GM18505 (cell line): ENCODE data around the gene GRM5.
"Not testable (repeated sequence)": the region's sequence is repeated elsewhere in the genome, so short reads cannot be mapped to it uniquely, and the experiment has no call there.

Experiments
- ATAC-seq: cut with Tn5 transposase; IDR thresholded peaks from one replicate; pipeline ENCODE4 v1.9.1; 2021; ENCODE audit not compliant: unreplicated experiment
- POLR2A ChIP-seq: IDR thresholded peaks from 4 replicates; pipeline ENCODE4 v1.6.1; 2011; ENCODE audit warnings: borderline replicate concordance; ENCODE audit not compliant: insufficient read depth, insufficient read length; ENCODE audit errors: extremely low read depth

The GRM5 gene

GRCh38 chr11:88886796-88887195 is 179.0 kb downstream of the GRM5 start:
- no peak for TF ChIP-seq POLR2A
- ATAC-seq, result peak; percentile 76

GRCh38 chr11:88882800-88883199 is 183.0 kb downstream of the GRM5 start:
- ATAC-seq, result not testable (repeated sequence)

GRCh38 chr11:88861618-88862017 is 204.2 kb downstream of the GRM5 start:
- no peak for TF ChIP-seq POLR2A
- ATAC-seq, result no peak

GRCh38 chr11:88860431-88860830 is 205.4 kb downstream of the GRM5 start:
- ATAC-seq, result not testable (repeated sequence)

GRCh38 chr11:88853963-88854362 is 211.8 kb downstream of the GRM5 start:
- ATAC-seq, result not testable (repeated sequence)

- ATAC-seq, result not testable (repeated sequence)
Observed at GRCh38 chr11:88851547-88851946, 214.2 kb downstream of the GRM5 start.

GRCh38 chr11:88849773-88850172 is 216.0 kb downstream of the GRM5 start:
- ATAC-seq, result not testable (repeated sequence)

- no peak for TF ChIP-seq POLR2A
- ATAC-seq, result no peak
Observed at GRCh38 chr11:88849368-88849767, 216.4 kb downstream of the GRM5 start.

GRCh38 chr11:88846266-88846665 is 219.5 kb downstream of the GRM5 start:
- ATAC-seq, result not testable (repeated sequence)

- ATAC-seq, result not testable (repeated sequence)
Observed at GRCh38 chr11:88844941-88845340, 220.8 kb downstream of the GRM5 start.

GRCh38 chr11:88843766-88844426 is 221.9 kb downstream of the GRM5 start:
- not testable (repeated sequence) for ATAC-seq

GRCh38 chr11:88838139-88838538 is 227.6 kb downstream of the GRM5 start:
- ATAC-seq, result not testable (repeated sequence)

- ATAC-seq, result not testable (repeated sequence)
Observed at GRCh38 chr11:88835709-88836108, 230.1 kb downstream of the GRM5 start.

- no peak for ATAC-seq
- TF ChIP-seq POLR2A, result no peak
Observed at GRCh38 chr11:88831303-88831890, 234.4 kb downstream of the GRM5 start.

GRCh38 chr11:88827018-88827676 is 238.6 kb downstream of the GRM5 start:
- ATAC-seq, result no peak
- no peak for TF ChIP-seq POLR2A
